Left colon (tissue), 2 donors: Measurements from ENCODE around the gene TLE3. TPM values are rescaled to one million over a fixed set of nuclear protein-coding genes. Genes with fewer than 3 reads are reported as not detected.
A peak's percentile ranks its signal among the peaks of the same experiment; 100 is the strongest.

Source experiments
- ATAC-seq: fragments of 200-7000 bp; cut with Tn5 transposase; one replicate; pipeline ENCODE4 v1.9.1; 2020; ENCODE audit warnings: mild to moderate bottlenecking, moderate library complexity
- DNase-seq, 2 donors: peaks; one replicate each; pipeline ENCODE4 v3.0.0-alpha.2; 2020
- intact Hi-C, 2 donors: fragments of 100-400 bp; cut with DNase I in 1 of 2; cut with micrococcal nuclease in 1 of 2; formaldehyde crosslinking; loops; one replicate each; pipeline versions ENCODE4 v1.11.2 to v1.14.0; 2022; cut with DNase I, micrococcal nuclease
- total RNA-seq, 2 donors: library from RNA; stranded (reverse); fragmentation: NEBNext Ultra II Directional; extraction: Animal tissue kit (Norgen Biotek cat#: 25700); gene quantifications; one replicate each; pipeline ENCODE4 v1.2.1, GENCODE V29; 2021
- donor health status: DM: no; HTN: no; CAD: no.
- donor health status: DM: yes; HTN: yes; CAD: no.

TLE3 gene
- total RNA-seq, 2 donors from 2014 or later: 51.2 to 79.7 TPM

GRCh38 chr15:70042553-70043214 lies 55.0 kb downstream of the TLE3 start:
- DNase-seq: no peak
- ATAC-seq: no peak
- intact Hi-C loops: no loop called here

GRCh38 chr15:70039917-70040316 lies 57.8 kb downstream of the TLE3 start:
- intact Hi-C loops: no loop called here
- ATAC-seq (no peak), DNase-seq (no peak)

- no peak for ATAC-seq
- no peak for DNase-seq
Measured at GRCh38 chr15:70038730-70039392, 58.9 kb downstream of the TLE3 start.

GRCh38 chr15:70037292-70037640 lies 60.5 kb downstream of the TLE3 start:
- intact Hi-C loops: no loop called here
- no peak for ATAC-seq
- DNase-seq: no peak

More at GRCh38 chr15:70038730-70039392, 58.9 kb downstream of the TLE3 start:
- intact Hi-C loops: no loop called here

GRCh38 chr15:70036585-70037291 lies 61.0 kb downstream of the TLE3 start:
- peak; percentile 55 to 58 for DNase-seq
- ATAC-seq: peak; percentile 49
- intact Hi-C loops: no loop called here

- intact Hi-C loops: no loop called here
- ATAC-seq: no peak
- DNase-seq: no peak
Measured at GRCh38 chr15:70035719-70036077, 62.0 kb downstream of the TLE3 start.

GRCh38 chr15:70035051-70035718 lies 62.5 kb downstream of the TLE3 start:
- ATAC-seq: no peak
- intact Hi-C loops: no loop called here
- DNase-seq: no peak

GRCh38 chr15:70034596-70034995 lies 63.1 kb downstream of the TLE3 start:
- intact Hi-C loops: no loop called here
- DNase-seq (no peak), ATAC-seq (no peak)

- no peak for DNase-seq
- intact Hi-C loops: no loop called here
- ATAC-seq: no peak
Measured at GRCh38 chr15:70034141-70034540, 63.6 kb downstream of the TLE3 start.

- ATAC-seq (no peak), DNase-seq (no peak)
Measured at GRCh38 chr15:70033529-70034140, 64.1 kb downstream of the TLE3 start.

GRCh38 chr15:70033109-70033508 lies 64.6 kb downstream of the TLE3 start:
- intact Hi-C loops: no loop called here
- DNase-seq: no peak
- no peak for ATAC-seq

More at GRCh38 chr15:70033529-70034140, 64.1 kb downstream of the TLE3 start:
- intact Hi-C loops: no loop called here

- DNase-seq (no peak), ATAC-seq (no peak)
- intact Hi-C loops: no loop called here
Measured at GRCh38 chr15:70032509-70032908, 65.2 kb downstream of the TLE3 start.

- intact Hi-C loops: no loop called here
- no peak for ATAC-seq
- DNase-seq: no peak
Measured at GRCh38 chr15:70031713-70032112, 66.0 kb downstream of the TLE3 start.

- intact Hi-C loops: no loop called here
- ATAC-seq (no peak), DNase-seq (no peak)
Measured at GRCh38 chr15:70031261-70031660, 66.5 kb downstream of the TLE3 start.

GRCh38 chr15:70030851-70031250 lies 66.9 kb downstream of the TLE3 start:
- intact Hi-C loops: no loop called here
- no peak for ATAC-seq
- DNase-seq: no peak

- DNase-seq (no peak), ATAC-seq (no peak)
- intact Hi-C loops: no loop called here
Measured at GRCh38 chr15:70029297-70029701, 68.4 kb downstream of the TLE3 start.

- no peak for DNase-seq
- intact Hi-C loops: no loop called here
- ATAC-seq: no peak
Measured at GRCh38 chr15:70027518-70027917, 70.2 kb downstream of the TLE3 start.

- intact Hi-C loops: no loop called here
- DNase-seq (no peak), ATAC-seq (no peak)
Measured at GRCh38 chr15:70026991-70027390, 70.7 kb downstream of the TLE3 start.
